Fibroblast of skin of right quadriceps (primary cell): ENCODE measurements around the gene CUTC.
"Not testable (repeated sequence)": the region's sequence is repeated elsewhere in the genome, so short reads cannot be mapped to it uniquely, and the experiment has no call there.

Experiments
- DNase-seq: peaks from one replicate; pipeline ENCODE4 v3.0.0-alpha.2; 2013

The CUTC gene

DNA sequence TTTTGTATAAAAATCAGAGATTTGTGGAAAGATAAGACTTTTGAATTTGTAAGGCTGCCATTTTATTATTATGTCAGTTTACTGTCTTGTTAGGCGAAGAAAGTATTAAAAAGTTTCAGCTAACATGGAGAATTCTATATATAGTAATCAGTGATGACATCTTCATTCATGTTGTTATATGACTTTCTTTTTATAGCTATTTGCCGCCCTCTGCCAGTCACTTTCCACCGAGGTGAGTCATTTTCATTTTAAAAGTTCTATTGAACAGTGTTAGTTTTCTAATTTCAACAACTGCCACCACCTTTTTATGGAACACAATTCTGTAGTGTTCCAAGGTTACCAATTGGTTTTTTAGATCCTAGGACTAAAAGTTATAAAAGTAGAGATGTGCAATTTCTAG is 11.8 kb downstream of the CUTC start:
- DNase-seq, result no peak

DNA sequence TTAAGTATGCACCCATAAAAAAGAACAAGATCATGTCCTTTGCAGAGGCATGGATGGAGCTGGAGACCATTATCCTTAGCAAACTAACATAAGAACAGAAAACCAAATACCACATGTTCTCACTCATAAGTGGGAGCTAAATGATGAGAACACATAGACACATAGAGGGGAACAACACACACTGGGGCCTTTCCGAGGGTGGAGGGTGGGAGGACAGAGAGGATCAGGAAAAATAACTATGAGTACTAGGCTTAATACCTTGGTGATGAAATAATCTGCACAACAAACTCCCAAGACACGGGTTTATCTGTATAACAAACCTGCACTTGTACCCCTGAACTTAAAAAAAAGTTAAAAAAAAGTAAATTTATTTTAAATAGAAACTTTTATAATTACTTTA is 14.1 kb downstream of the CUTC start:
- DNase-seq, result not testable (repeated sequence)

DNA sequence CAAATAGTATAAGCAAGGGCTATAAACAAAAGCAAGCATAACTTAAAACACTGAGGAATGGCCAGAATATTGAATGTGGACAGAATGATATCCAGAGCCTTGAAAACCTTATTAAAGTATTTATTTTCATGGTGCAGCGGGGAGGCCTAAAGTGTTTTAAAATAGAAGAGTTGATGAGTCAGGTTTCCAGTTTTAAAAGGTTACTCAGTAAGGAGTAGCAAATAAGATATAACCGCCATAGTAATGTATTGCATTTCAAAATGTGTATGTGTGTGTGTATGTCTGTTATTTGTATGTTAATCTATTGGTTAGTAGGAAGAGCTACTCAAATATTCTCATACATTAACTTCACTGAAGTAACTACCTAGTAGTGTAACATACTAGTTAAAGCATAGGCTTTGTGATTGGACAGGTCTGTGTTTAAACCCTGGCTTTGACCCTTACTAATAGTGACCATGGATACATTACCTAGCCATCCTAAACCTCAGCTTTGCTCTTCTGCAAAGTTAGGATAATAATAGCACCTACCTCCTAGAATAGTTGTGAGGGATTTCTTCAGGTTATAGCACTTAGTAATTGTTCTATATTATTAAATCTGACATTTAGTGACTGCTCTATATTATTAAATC is 16.9 kb downstream of the CUTC start:
- no peak for DNase-seq

DNA sequence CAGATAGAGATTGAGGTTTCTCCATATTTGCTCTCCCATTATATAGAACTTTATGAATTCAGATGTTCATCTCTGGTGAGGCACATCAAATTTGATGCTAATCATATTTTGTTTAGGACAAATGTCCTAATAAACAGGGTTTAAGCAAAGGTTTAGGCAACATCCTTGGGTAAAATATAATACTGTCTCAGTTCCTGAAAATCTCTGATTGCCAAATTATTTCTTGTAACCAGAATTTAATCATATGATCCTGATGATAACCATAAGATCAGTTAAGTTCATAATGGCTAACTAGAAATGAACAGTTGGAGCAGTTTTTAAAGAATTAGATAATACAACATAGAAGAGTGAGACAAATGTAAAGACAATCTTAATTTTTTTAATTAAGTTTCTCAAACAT is 18.6 kb downstream of the CUTC start:
- no peak for DNase-seq

DNA sequence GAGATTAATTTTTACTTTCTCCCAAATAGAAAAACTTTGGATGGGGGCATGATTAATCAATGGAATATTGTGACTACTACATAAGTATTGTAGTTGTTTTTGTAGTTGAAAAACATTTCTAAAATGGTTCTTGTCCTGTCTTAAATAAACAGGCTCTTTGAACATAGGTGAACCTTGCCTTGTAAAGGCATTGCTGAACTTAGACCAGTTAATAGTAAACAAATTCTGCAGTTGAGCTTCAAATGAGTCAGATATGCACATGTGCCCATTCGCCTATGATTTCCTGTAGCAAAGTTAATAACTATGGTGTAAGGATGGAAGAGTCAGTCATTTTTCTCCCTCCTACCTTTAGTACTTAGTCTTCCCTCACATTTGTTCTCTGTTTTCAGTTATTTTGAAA is 22.6 kb downstream of the CUTC start:
- DNase-seq, result no peak

DNA sequence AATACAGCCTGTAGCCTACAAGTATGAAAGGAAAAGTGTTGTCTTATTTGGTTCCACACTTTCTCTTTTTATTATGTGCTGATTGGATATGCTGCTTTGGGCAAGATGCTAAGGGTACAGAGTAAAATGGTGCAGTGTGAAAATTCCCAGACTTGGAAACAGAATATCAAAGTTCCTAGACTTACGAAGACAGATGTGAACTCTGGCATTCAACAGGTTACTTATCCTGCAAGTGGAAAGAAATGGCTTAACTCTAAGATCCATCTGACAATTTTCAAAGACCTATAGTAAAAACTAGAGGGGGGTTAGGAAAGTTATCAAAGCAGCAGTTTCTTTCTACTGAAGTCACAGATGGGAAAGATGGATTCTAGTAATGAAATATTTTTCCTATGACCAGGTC is 24.1 kb downstream of the CUTC start:
- DNase-seq, result no peak

DNA sequence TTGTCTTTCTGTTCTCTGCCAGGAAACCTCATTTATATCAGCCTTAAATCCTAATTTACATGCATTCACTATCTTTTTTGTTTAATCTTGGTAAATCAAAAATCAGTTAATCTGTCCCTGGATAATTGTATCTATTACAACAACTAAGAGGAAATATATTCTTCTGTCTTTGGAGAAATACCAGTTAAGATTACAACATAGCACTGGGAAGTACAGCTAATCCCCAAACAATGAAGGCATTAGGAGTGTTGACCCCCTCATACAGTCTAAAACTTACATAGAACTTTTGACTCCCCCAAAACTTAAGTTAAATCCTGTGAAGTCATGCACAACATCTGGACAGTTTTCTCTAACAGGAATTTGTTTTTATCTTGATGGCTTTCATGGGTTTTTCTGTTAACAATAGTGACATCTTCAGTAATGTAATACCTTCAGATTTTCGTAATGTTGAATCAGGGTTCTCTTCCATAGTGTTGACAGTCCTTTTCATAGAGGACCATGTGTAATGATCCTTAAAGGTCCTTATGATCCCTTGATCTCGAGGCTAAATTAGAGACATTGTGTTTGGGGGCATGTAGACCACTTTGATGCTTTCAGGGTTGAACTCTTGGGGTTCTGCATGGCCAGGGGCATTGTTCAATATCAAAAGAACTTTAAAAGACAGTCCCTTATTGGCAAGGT is 26.3 kb downstream of the CUTC start:
- DNase-seq, result peak; percentile 23

DNA sequence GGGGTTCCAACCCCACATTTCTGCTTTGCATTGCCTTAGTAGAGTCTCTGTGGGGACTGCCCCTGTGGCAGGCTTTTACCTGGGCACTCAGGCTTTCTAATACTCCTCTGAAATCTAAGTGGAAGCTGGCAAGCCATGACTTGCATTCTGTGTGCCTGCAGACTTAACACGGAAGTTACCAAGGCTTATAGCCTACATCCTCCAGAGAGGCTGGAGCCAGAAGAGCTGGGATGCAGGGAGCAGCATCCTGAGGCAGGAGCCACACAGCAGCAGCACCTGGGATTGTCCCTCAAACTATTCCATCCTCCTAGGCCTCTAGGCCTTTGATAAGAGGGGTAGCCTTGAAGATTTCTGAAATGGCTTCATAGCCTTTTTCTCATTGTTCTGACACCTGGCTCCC is 28.3 kb downstream of the CUTC start:
- DNase-seq, result no peak

DNA sequence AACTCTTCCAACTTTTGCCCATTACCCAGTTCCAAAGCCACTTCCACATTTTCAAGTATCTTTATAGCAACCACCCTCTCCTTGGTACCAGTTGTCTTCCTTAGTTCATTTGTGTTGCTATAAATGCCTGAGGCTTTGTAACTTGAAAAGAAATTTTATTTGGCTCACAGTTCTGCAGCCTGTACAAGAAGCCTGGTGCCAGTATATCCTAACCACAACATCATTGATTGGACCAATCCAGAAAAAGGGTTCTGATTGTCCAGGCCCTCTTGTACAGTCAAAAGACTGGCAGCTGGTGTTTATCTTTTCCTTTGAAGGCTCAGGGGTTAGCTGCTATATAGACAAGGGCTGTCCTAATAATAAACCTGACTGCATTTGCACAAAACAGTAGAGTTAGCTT is 29.3 kb downstream of the CUTC start:
- DNase-seq, result no peak

DNA sequence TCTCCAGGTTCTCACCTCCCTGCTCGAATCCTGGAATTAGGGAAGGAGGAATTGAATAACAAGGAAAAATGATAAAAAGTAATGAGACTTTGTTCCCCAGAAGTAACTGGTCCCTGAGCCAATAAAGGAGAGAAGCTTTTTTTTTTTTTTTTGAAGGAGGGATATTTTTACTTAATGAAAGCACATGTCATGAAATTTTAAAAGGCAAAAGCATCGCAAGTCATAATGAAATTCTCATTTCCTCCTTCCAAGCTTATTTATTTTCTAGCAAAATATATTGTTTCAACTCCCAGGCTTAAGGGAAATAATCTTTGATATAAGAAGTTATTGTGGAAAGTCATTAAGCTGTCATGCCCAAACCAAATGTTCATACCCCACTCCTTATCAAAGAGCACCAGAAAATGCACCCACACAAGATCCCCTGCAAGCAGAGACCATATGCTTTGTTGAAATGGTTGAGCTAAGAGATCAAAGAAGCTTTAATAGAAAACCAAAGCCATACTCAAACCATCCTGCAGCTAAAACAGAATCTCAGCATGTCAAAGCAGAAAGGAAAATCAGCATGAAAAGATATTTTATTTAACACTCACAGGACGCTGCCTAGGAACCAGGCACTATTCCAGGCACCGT is 33.8 kb downstream of the CUTC start:
- no peak for DNase-seq

DNA sequence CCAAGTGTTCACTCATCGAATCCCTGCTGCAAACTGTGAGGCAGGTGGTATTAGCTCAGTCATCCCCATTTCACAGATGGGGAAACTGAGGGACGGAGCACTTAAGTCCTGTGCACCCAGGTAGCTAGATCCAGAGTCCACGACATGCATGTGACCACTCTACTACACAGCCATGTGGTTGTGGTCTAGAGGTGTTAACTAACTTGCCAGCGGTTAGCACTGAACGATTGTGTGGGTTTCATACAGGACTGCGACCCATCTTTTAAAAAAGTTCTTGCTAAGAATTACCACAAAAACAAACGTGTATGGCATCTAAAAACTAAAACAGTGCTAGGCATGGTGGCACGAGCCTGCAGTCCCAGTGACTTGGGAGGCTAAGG is 34.3 kb downstream of the CUTC start:
- no peak for DNase-seq

DNA sequence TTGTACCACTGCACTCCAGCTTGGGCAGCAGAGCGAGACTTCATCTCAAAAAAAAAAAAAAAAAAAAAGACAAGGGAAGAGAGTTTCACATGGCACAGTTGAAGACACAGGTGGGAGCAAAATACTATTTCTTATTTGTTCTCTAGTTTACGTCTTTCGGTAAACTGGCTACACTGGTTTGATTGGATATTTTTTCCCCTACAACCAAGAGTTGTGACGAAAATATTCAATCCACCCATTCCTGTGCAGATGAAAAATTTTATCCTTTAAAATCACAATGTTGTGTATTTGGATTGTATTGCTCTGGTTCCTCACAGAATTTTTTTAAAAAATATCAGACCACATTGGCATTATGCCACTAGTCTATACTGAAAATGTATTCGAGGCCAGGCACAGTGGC is 35.9 kb downstream of the CUTC start:
- no peak for DNase-seq

DNA sequence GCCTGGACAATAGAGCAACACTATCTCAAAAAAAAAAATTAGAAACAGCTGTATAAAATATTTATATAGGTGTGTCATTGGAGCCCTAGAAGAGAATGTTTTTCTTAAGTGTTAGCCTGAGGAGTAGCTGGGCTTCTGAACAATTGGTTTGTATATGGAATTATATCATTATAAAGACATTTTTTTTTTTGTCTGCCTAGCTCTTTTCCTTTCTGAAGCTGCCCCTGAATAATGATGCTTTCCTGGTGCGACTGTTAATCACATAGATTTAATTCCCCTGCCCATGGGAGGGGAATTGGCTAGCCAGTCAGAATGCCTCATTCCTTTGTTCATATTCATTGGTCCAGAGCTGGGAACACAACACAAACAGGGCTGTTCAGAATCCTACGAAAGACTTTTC is 36.5 kb downstream of the CUTC start:
- DNase-seq, result peak; percentile 46

DNA sequence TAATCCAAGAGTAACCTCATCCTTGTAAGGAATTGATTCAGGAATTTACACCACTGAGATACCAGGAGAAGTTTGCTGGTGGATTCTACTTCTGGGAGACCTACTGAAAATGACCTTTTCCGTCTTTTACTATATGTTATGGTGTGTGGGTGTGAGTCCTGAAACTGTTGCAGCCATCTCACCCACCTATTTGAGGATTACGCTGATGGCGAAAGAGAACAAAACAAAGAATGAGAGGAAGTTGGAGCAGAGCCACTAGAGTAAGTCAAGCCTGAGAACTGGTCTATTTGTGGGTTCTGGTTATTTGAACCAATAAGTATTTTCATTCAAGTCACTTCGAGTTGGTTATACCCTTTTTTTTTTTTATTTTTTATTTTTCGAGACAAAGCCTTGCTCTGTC is 37.7 kb downstream of the CUTC start:
- DNase-seq, result no peak

DNA sequence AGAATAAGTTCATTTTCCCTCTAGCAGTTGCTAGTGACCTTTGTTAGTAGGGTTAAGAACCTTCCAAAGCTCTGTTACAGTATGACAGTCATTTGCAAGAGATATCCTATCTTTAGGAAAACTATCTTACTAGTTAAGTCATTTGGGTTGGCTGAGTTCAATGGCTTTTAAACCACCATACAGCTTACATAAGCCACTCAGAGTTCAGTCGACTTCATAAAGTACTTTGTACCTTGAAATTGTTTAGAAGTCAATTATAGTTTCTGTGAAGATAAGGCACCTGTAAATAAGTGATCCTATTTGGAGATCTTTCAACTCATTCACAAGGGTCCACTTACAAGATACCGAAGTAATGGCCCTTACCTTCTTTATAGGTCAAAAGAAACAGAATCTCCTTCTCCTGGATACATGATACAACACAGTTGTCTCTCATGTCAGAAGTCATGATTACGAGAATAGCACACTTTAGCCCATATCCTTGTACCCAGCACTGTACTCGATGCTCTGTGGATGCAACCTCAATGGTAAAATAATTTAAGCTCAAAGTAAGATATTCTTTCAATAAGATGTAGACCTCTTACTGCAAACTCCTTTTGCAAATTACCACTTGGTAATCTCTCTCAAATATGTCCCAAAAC is 38.5 kb downstream of the CUTC start:
- DNase-seq, result no peak

DNA sequence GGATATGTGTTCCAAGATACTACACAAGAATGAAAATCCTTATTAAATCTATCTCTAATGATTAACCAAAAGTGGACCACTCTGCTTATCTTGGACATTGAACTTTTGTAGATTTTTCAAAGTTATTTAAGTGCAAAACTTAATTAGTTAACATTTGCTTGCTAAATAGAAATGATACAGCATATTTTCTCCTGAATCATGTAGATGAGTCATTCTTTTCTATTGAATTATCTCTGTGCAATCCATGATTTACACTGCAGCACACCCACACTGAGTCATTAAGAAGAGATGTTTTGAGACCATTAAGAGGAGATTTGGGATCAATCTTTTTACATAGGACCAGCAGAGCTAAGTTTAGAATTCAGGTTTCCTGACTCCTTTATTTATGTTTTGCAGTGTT is 43.8 kb downstream of the CUTC start:
- DNase-seq, result peak; percentile 92

DNA sequence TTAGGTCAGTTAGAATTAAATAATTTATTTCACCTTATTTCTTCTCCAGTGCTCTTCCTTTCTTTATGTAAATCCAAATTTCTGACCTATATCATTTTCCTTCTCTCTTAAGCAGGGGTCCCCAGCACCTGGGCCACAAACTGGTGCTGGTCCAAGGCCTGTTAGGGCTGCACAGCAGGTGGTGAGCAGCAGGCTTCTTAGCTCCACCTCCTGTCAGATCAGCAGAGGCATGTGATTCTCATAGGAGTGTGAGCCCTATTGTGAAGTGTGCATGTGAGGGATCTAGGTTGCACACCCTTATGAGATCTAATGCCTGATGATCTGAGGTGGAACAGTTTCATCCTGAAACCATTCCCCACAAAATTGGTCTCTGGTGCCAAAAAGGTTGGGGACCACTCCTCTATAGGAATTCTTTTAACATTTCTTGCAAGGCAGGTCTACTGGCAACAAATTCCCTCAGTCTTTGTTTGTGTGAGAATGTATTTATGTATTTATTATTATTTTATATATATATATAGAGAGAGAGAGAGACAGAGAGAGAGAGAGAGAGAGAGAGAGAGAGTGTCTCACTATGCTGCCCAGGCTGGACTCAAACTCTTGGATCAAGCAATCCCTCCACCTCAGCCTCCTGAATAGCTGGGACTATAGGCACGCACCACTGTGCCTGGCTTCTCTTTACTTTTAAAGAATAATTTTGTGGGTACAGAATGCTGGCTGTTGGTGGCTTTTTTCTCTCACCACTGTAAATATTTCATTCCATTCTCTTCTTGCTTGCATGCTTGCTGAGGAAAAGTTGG is 46.1 kb downstream of the CUTC start:
- DNase-seq, result no peak

DNA sequence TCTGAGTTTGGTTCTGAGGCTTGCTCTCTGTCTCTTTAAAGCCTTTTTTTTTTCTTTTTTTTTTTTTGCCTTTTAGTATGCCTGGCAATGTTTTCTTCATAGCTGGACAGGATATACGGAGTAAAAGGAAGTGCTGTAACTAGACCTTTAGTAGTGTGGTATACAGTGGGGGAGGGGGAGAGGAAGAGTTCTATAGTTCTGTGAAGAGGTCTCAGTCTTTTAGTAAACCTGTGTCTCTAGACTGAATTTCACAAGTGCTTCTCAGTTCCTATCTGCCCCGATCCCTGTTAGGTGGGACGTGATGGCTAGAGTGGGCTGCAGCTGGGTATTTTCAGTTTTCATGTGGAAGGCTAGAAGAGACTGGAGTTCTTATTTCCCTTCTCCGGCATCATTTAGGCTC is 47.3 kb downstream of the CUTC start:
- DNase-seq, result peak; percentile 83

DNA sequence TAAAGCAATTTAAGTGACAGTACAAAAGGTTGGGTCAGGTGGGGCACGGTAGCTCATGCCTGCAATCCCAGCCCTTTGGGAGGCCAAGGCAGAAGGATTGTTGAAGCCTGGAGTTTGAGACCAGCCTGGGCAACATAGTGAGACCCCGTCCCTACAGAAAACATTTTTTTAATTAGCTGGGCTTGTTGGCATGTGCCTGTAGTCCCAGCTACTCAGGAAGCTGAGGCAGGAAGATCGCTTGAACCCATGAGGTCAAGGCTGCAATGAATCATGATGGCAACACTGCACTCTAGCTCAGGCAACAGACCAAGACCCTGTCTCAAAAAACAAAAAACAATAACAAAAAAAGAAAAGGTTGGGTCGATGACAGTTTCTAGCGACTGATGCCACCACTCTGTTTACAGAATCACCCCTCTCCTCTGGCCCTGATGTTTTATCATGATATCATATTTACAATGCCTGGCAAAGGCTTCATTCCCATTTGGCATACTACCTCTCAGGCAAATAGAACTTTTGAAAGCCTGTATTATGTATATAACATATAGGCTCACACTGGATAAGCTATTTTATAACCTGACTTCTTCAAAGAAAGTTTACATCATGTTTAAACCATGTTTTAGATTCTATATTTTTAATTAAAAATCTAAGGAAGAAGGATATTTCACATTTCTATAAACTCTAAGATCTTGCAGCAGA is 49.8 kb downstream of the CUTC start:
- no peak for DNase-seq

DNA sequence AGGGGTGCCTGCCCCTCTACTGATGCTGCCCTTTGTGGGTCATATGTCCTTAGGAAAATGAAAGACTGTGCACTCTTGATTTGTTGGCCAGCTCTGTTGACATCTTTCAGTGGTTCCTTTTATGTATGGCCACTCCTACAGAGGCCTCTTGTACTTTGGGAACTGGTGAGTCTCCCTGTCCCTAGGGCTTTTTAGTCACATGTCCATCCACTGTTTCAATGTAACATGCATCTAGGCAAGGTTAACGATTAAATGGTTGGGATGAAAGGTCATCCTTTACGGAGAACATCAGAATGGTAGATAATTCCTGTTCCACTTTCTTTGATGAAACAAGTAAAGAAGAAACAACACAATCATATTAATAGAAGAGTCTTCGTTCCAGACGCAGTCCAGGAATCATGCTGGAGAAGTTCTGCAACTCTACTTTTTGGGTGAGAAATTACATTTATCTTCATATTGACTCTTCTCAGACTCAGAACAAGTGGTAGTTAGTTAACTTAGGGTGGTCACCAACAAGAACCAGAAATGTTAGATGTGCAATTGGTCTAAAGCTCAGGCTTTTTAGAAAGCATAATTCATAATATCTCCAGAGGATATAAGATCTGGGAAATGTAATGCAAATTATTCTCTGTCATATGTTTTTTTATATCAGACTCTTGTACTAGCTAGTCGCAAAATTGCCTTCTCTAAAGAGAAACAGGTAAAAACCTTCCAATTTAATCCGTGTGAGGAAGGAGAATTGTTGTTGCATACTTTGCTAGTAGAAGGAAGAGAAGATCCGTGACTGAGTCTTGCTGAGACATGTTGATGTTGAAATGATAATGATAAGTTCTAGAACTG is 50.6 kb downstream of the CUTC start, which contains the start of gene ABCC2:
TSS of gene ABCC2 (plus strand) at position 194 of the 840 bp plus-strand sequence. CDS start at position 399, 205 bp downstream.
- no peak for DNase-seq

DNA sequence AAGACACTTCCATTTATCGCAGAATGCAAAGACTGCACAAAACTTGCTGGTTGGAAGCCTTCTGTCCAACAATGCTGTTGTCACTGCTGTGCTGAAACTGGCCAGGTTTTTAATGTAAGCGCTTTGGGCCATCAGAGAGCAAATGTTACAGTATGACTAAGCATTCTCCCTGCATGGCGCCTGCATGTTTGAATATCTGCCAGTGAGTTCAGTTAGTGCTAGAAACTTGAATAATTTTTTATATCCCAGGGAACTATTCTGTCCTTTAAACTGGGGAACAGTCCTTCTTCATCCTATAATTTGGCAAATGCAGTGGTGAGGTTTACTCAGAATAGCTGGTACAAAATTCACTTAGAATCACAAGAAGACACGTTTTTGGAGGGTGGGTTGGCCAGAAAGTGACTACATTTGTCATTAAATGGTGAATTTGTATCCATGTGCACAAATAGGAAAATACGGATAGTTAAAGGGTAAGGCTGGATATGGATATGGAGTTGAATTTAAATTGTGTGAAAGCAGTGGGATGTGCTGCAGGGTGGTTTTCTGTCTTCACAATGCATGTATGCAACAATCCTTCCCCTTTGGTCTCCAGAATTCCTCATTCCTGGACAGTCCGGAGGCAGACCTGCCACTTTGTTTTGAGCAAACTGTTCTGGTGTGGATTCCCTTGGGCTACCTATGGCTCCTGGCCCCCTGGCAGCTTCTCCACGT is 52.1 kb downstream of the CUTC start:
- DNase-seq, result peak; percentile 85
